Measurements from ENCODE around the gene SPHK1.

Gene SPHK1

GRCh38 chr17:76434870-76435269, 50.5 kb downstream of the SPHK1 start:
- DNase-seq: no peak

- no peak for DNase-seq
Measured at GRCh38 chr17:76435751-76436150, 51.3 kb downstream of the SPHK1 start.

All from C1 segment of cervical spinal cord (tissue), 14 donors.